ENCODE data around the gene ATP11B. TPM values are rescaled to one million over a fixed set of nuclear protein-coding genes. Genes with fewer than 3 reads are reported as not detected.
A peak's percentile ranks its signal among the peaks of the same experiment; 100 is the strongest.
"Not testable (repeated sequence)": the region's sequence is repeated elsewhere in the genome, so short reads cannot be mapped to it uniquely, and the experiment has no call there.

ATP11B gene
- total RNA-seq, 2 experiments from 2014 or later: 128 to 131 TPM

- ChIA-PET CTCF (no interaction called here), POLR2A (interaction anchor here (1.3 kb wide), 1 partner anchor 12 kb away, joined by 3 read pairs; no protein-coding TSS in a partner anchor)
- H3K27ac Mint-ChIP-seq: no peak overlapping the region
- peaks cover 56% of the 10 kb centered on the region for H3K36me3 Mint-ChIP-seq (ENCODE audit: low read depth)
- H3K27me3 Mint-ChIP-seq: no peaks in the 10 kb centered on the region
- DNase-seq: no peak
- H3K4me3 Mint-ChIP-seq: no peak overlapping the region
- peaks cover 4% of the 10 kb centered on the region for H3K9me3 Mint-ChIP-seq
- peaks cover 11% of the 10 kb centered on the region for H3K4me1 Mint-ChIP-seq
Measured at GRCh38 chr3:182821221-182821981, 28.1 kb downstream of the ATP11B start.

GRCh38 chr3:182822260-182822659 is 29.0 kb downstream of the ATP11B start:
- peaks cover 61% of the 10 kb centered on the region for H3K36me3 Mint-ChIP-seq (ENCODE audit: low read depth)
- H3K9me3 Mint-ChIP-seq, POLR2A ChIA-PET, CTCF ChIA-PET, H3K27me3 Mint-ChIP-seq, H3K27ac Mint-ChIP-seq, H3K4me3 Mint-ChIP-seq, DNase-seq: not testable (repeated sequence)
- H3K4me1 Mint-ChIP-seq: peaks cover 11% of the 10 kb centered on the region

- Mint-ChIP-seq H3K27me3 (no peaks in the 10 kb centered on the region), H3K36me3 (ENCODE audit: low read depth) (peaks cover 64% of the 10 kb centered on the region), H3K4me1 (peaks cover 9% of the 10 kb centered on the region), H3K4me3 (no peak overlapping the region), H3K9me3 (peaks cover 4% of the 10 kb centered on the region), H3K27ac (no peak overlapping the region)
- CTCF ChIA-PET: interaction anchor here (0.7 kb wide), 1 partner anchor 115 kb away, joined by 3 read pairs; no protein-coding TSS in a partner anchor
- no peak for DNase-seq
- POLR2A ChIA-PET: no interaction called here
Measured at GRCh38 chr3:182824957-182825356, 31.7 kb downstream of the ATP11B start.

GRCh38 chr3:182829761-182830405 is 36.6 kb downstream of the ATP11B start:
- Mint-ChIP-seq H3K4me3 (no peak overlapping the region), H3K27me3 (no peaks in the 10 kb centered on the region), H3K36me3 (ENCODE audit: low read depth) (peaks cover 50% of the 10 kb centered on the region), H3K4me1 (peaks cover 7% of the 10 kb centered on the region), H3K27ac (no peak overlapping the region), H3K9me3 (no peaks in the 10 kb centered on the region)
- CTCF ChIA-PET: interaction anchor here (0.8 to 1.0 kb wide), 2 partner anchors 114 to 116 kb away, joined by 3 to 4 read pairs; no protein-coding TSS in a partner anchor
- POLR2A ChIA-PET: no interaction called here
- no peak for DNase-seq

GRCh38 chr3:182837855-182838454 is 44.7 kb downstream of the ATP11B start:
- no peaks in the 10 kb centered on the region for H3K4me1 Mint-ChIP-seq
- no peak for DNase-seq
- CTCF ChIA-PET: interaction anchor here (1.1 to 1.9 kb wide), 6 partner anchors 43 to 124 kb away, joined by 3 to 23 read pairs (median 6); partner anchors contain the start of gene ATP11B
- no peaks in the 10 kb centered on the region for H3K27me3 Mint-ChIP-seq
- POLR2A ChIA-PET: no interaction called here
- no peak overlapping the region for H3K4me3 Mint-ChIP-seq
- no peaks in the 10 kb centered on the region for H3K9me3 Mint-ChIP-seq
- H3K27ac Mint-ChIP-seq: no peak overlapping the region
- H3K36me3 Mint-ChIP-seq (ENCODE audit: low read depth): peaks cover 54% of the 10 kb centered on the region

- Mint-ChIP-seq H3K36me3 (ENCODE audit: low read depth) (peaks cover 60% of the 10 kb centered on the region), H3K9me3 (no peaks in the 10 kb centered on the region), H3K4me3 (no peak overlapping the region), H3K27ac (no peak overlapping the region), H3K4me1 (no peaks in the 10 kb centered on the region), H3K27me3 (no peaks in the 10 kb centered on the region)
- ChIA-PET CTCF (interaction anchor here (1.1 kb wide), 1 partner anchor 129 kb away, joined by 3 read pairs; no protein-coding TSS in a partner anchor), POLR2A (interaction anchor here (1.6 kb wide), 1 partner anchor 50 kb away, joined by 5 read pairs; the partner anchor contains the start of gene ATP11B)
- DNase-seq: no peak
Measured at GRCh38 chr3:182843478-182843877, 50.2 kb downstream of the ATP11B start.

- Mint-ChIP-seq H3K27ac (no peak overlapping the region), H3K4me1 (no peaks in the 10 kb centered on the region), H3K9me3 (no peaks in the 10 kb centered on the region), H3K27me3 (no peaks in the 10 kb centered on the region), H3K36me3 (ENCODE audit: low read depth) (peaks cover 69% of the 10 kb centered on the region), H3K4me3 (no peak overlapping the region)
- ChIA-PET CTCF (interaction anchor here (0.7 kb wide), 1 partner anchor 135 kb away, joined by 3 read pairs; no protein-coding TSS in a partner anchor), POLR2A (interaction anchor here (0.7 kb wide), 1 partner anchor 54 kb away, joined by 3 read pairs; no protein-coding TSS in a partner anchor)
- no peak for DNase-seq
Measured at GRCh38 chr3:182848906-182849305, 55.6 kb downstream of the ATP11B start.

- no peak overlapping the region for H3K27ac Mint-ChIP-seq
- ChIA-PET POLR2A (no interaction called here), CTCF (interaction anchor here (1.6 kb wide), 1 partner anchor 18 kb away, joined by 3 read pairs; no protein-coding TSS in a partner anchor)
- no peak overlapping the region for H3K4me3 Mint-ChIP-seq
- DNase-seq: no peak
- no peaks in the 10 kb centered on the region for H3K27me3 Mint-ChIP-seq
- H3K36me3 Mint-ChIP-seq (ENCODE audit: low read depth): peaks cover 50% of the 10 kb centered on the region
- no peaks in the 10 kb centered on the region for H3K9me3 Mint-ChIP-seq
- no peaks in the 10 kb centered on the region for H3K4me1 Mint-ChIP-seq
Measured at GRCh38 chr3:182855076-182855475, 61.8 kb downstream of the ATP11B start.

GRCh38 chr3:182861348-182861747 is 68.0 kb downstream of the ATP11B start:
- H3K4me3 Mint-ChIP-seq: no peak overlapping the region
- no peaks in the 10 kb centered on the region for H3K27me3 Mint-ChIP-seq
- H3K27ac Mint-ChIP-seq: peak overlapping the region; percentile 76
- H3K4me1 Mint-ChIP-seq: peaks cover 28% of the 10 kb centered on the region
- CTCF ChIA-PET: no interaction called here
- POLR2A ChIA-PET: interaction anchor here (1.4 to 1.6 kb wide), 2 partner anchors 9 to 15 kb away, joined by 3 to 4 read pairs; no protein-coding TSS in a partner anchor
- no peaks in the 10 kb centered on the region for H3K9me3 Mint-ChIP-seq
- peaks cover 57% of the 10 kb centered on the region for H3K36me3 Mint-ChIP-seq (ENCODE audit: low read depth)
- DNase-seq: no peak

GRCh38 chr3:182862159-182862860 is 69.0 kb downstream of the ATP11B start:
- Mint-ChIP-seq H3K27ac (peak overlapping the region; percentile 76), H3K27me3 (no peaks in the 10 kb centered on the region), H3K9me3 (no peaks in the 10 kb centered on the region), H3K36me3 (ENCODE audit: low read depth) (peaks cover 57% of the 10 kb centered on the region), H3K4me1 (peaks cover 28% of the 10 kb centered on the region), H3K4me3 (peak overlapping the region; percentile 40)
- DNase-seq: no peak
- ChIA-PET POLR2A (interaction anchor here (0.9 to 1.6 kb wide), 4 partner anchors 10 to 119 kb away, joined by 3 to 4 read pairs (median 4); no protein-coding TSS in a partner anchor), CTCF (no interaction called here)

GRCh38 chr3:182869059-182869458 is 75.8 kb downstream of the ATP11B start:
- H3K4me3 Mint-ChIP-seq: no peak overlapping the region
- POLR2A ChIA-PET: no interaction called here
- H3K27ac Mint-ChIP-seq: no peak overlapping the region
- CTCF ChIA-PET: no interaction called here
- H3K9me3 Mint-ChIP-seq: no peaks in the 10 kb centered on the region
- no peak for DNase-seq
- peaks cover 50% of the 10 kb centered on the region for H3K36me3 Mint-ChIP-seq (ENCODE audit: low read depth)
- no peaks in the 10 kb centered on the region for H3K4me1 Mint-ChIP-seq
- no peaks in the 10 kb centered on the region for H3K27me3 Mint-ChIP-seq

GRCh38 chr3:182870917-182871316 is 77.6 kb downstream of the ATP11B start:
- H3K4me1 Mint-ChIP-seq, DNase-seq, H3K27ac Mint-ChIP-seq, POLR2A ChIA-PET, H3K9me3 Mint-ChIP-seq, H3K27me3 Mint-ChIP-seq, H3K4me3 Mint-ChIP-seq: not testable (repeated sequence)
- peaks cover 46% of the 10 kb centered on the region for H3K36me3 Mint-ChIP-seq (ENCODE audit: low read depth)
- CTCF ChIA-PET: interaction anchor here (0.7 kb wide), 1 partner anchor 346 kb away, joined by 3 read pairs; no protein-coding TSS in a partner anchor

Data from activated CD4-positive, alpha-beta memory T cell treated with anti-CD3 and anti-CD28 coated beads, Interleukin-2, amount 10 ng/mL, durations not matched to agents 7 days and 5 days (primary cell).